H1 (cell line): ENCODE data around the gene ADGRF1. TPM values are rescaled to one million over a fixed set of nuclear protein-coding genes. Genes with fewer than 3 reads are reported as not detected.
A peak's percentile ranks its signal among the peaks of the same experiment; 100 is the strongest.

Experiments
- CTCF ChIA-PET: fragments of 300-600 bp; sonication (Branson Sonifier 250); formaldehyde crosslinking; loops from one replicate; lab custom pipeline; 2021; ENCODE audit not compliant: partially characterized antibody; lab: Charles Lee
- POLR2A ChIA-PET: fragments of 300-600 bp; sonication (Branson Sonifier 250); formaldehyde crosslinking; loops from one replicate; lab custom pipeline; 2021; ENCODE audit warnings: inconsistent platforms; ENCODE audit not compliant: partially characterized antibody; lab: Charles Lee
- DNase-seq, 2 experiments: peaks; one replicate each; pipeline versions ENCODE4 v3.0.0 to v3.0.0-alpha.2; 2010 to 2022; ENCODE audit warnings: low spot score in 2 of 2, low read depth in 1 of 2, mixed read lengths in 1 of 2
- FAIRE-seq: peaks from 2 replicates; lab custom pipeline; 2011; peaks lifted over from hg19 to GRCh38; lab: Jason Lieb, UNC
- H2AFZ ChIP-seq: 2 replicates; pipeline ENCODE4 v1.8.1; 2012; ENCODE audit warnings: low read length, inconsistent platforms
- H2AK5ac ChIP-seq: 2 replicates; pipeline ENCODE4 v1.6.1; 2013; ENCODE audit warnings: low read depth, low read length
- H2BK120ac ChIP-seq: replicated peaks from 2 replicates; pipeline ENCODE3; 2013; ENCODE audit warnings: low read depth, low read length, inconsistent platforms
- H2BK12ac ChIP-seq: 2 replicates; pipeline ENCODE4 v1.6.1; 2013; ENCODE audit warnings: low read depth, low read length
- H2BK15ac ChIP-seq: 2 replicates; pipeline ENCODE4 v1.6.1; 2013; ENCODE audit warnings: low read length
- H2BK20ac ChIP-seq: 2 replicates; pipeline ENCODE4 v1.6.1; 2013; ENCODE audit warnings: low read length
- H2BK5ac ChIP-seq: 2 replicates; pipeline ENCODE4 v1.6.1; 2013; ENCODE audit warnings: low read depth, low read length
- H3K14ac ChIP-seq: 2 replicates; pipeline ENCODE4 v1.6.1; 2013; ENCODE audit warnings: inconsistent platforms; ENCODE audit not compliant: insufficient read length
- H3K18ac ChIP-seq: 2 replicates; pipeline ENCODE4 v1.6.1; 2013; ENCODE audit warnings: low read length; ENCODE audit errors: extremely low read depth
- H3K23ac ChIP-seq: 2 replicates; pipeline ENCODE4 v1.6.1; 2013; ENCODE audit warnings: inconsistent platforms; ENCODE audit not compliant: insufficient read length
- H3K23me2 ChIP-seq: 2 replicates; pipeline ENCODE4 v1.6.1; 2013; ENCODE audit warnings: low read depth, low read length
- H3K27ac ChIP-seq: 2 replicates; pipeline ENCODE4 v1.6.1; 2011; ENCODE audit warnings: low read depth, low read length, inconsistent platforms
- H3K27me3 ChIP-seq, 4 experiments: replicated peaks in 1 of 4; 1 replicate in 1 of 4; 2 replicates in 3 of 4; pipeline versions ENCODE4 v1.6.1 to v1.8.1; 2011 to 2013; ENCODE audit warnings: low read length in 3 of 4, mild to moderate bottlenecking in 3 of 4, inconsistent platforms in 2 of 4, mixed read lengths in 2 of 4, moderate library complexity in 1 of 4; ENCODE audit not compliant: control insufficient read depth in 3 of 4, insufficient read depth in 3 of 4; ENCODE audit errors: extremely low read depth in 1 of 4
- H3K36me3 ChIP-seq, 4 experiments: 2 replicates each; pipeline versions ENCODE4 v1.6.1 to v1.8.1; 2011 to 2013; ENCODE audit warnings: mild to moderate bottlenecking in 4 of 4, low read length in 3 of 4, moderate library complexity in 2 of 4, control low read depth in 1 of 4, inconsistent platforms in 1 of 4; ENCODE audit not compliant: insufficient read depth in 4 of 4, control insufficient read depth in 2 of 4
- H3K4ac ChIP-seq: replicated peaks from 2 replicates; pipeline ENCODE3; 2013; ENCODE audit warnings: low read length, low read depth, mixed read lengths, inconsistent platforms; ENCODE audit not compliant: insufficient read length
- H3K4me1 ChIP-seq, 4 experiments: replicated peaks in 1 of 4; 1 replicate in 1 of 4; 2 replicates in 3 of 4; pipeline versions ENCODE4 v1.6.1 to v1.8.1; 2011 to 2013; ENCODE audit warnings: low read length in 3 of 4, inconsistent platforms in 2 of 4, mixed read lengths in 1 of 4; ENCODE audit not compliant: insufficient read depth in 4 of 4, control insufficient read depth in 3 of 4
- H3K4me2 ChIP-seq, 2 experiments: 2 replicates each; pipeline versions ENCODE4 v1.6.1 to v1.8.1; 2011 to 2013; ENCODE audit warnings: low read depth in 2 of 2, low read length in 2 of 2, control low read depth in 1 of 2, inconsistent platforms in 1 of 2, mild to moderate bottlenecking in 1 of 2; ENCODE audit not compliant: insufficient read depth in 1 of 2
- H3K4me3 ChIP-seq, 4 experiments: fragments of 200-600, 300-600 bp in 1 of 4; sonication (generic), shearing (Covaris generic), sonication (Bioruptor Twin) in 1 of 4; 2 replicates each; pipeline versions ENCODE4 v1.5.1 to v1.8.1; 2011 to 2016; ENCODE audit warnings: low read length in 4 of 4, low read depth in 3 of 4, control low read depth in 2 of 4, inconsistent platforms in 2 of 4, mild to moderate bottlenecking in 2 of 4, mixed read lengths in 1 of 4, moderate library complexity in 1 of 4; ENCODE audit not compliant: insufficient read depth in 2 of 4; ENCODE audit errors: extremely low read depth in 1 of 4
- H3K56ac ChIP-seq: replicated peaks from 2 replicates; pipeline ENCODE3; 2013; ENCODE audit warnings: low read depth, mild to moderate bottlenecking, mixed read lengths, low read length, inconsistent platforms; ENCODE audit not compliant: insufficient read length
- H3K79me1 ChIP-seq: 2 replicates; pipeline ENCODE4 v1.6.1; 2013; ENCODE audit warnings: low read depth, low read length, control low read depth
- H3K79me2 ChIP-seq, 2 experiments: 2 replicates each; pipeline versions ENCODE4 v1.6.1 to v1.8.1; 2012 to 2013; ENCODE audit warnings: low read length in 2 of 2, mild to moderate bottlenecking in 2 of 2, inconsistent platforms in 1 of 2; ENCODE audit not compliant: insufficient read depth in 2 of 2, control insufficient read depth in 1 of 2
- H3K9ac ChIP-seq, 4 experiments: replicated peaks in 1 of 4; 1 replicate in 1 of 4; 2 replicates in 3 of 4; pipeline versions ENCODE4 v1.6.1 to v1.8.1; 2011 to 2013; ENCODE audit warnings: low read depth in 3 of 4, low read length in 3 of 4, control low read depth in 2 of 4, mild to moderate bottlenecking in 2 of 4, moderate library complexity in 2 of 4, inconsistent platforms in 1 of 4; ENCODE audit errors: extremely low read depth in 1 of 4
- H3K9me3 ChIP-seq, 2 experiments: 2 replicates each; pipeline versions ENCODE4 v1.6.1 to v1.8.1; 2012 to 2013; ENCODE audit warnings: mild to moderate bottlenecking in 2 of 2, moderate library complexity in 2 of 2, control low read depth in 1 of 2, inconsistent platforms in 1 of 2, low read depth in 1 of 2, low read length in 1 of 2, mixed read lengths in 1 of 2; ENCODE audit not compliant: insufficient read depth in 2 of 2
- H4K20me1 ChIP-seq, 2 experiments: replicated peaks in 1 of 2; 2 replicates each; pipeline versions ENCODE3 to v1.8.1; 2011 to 2013; ENCODE audit warnings: inconsistent platforms in 2 of 2, low read length in 2 of 2, mild to moderate bottlenecking in 1 of 2; ENCODE audit not compliant: insufficient read depth in 2 of 2, control insufficient read depth in 1 of 2
- H4K5ac ChIP-seq: 2 replicates; pipeline ENCODE4 v1.6.1; 2013; ENCODE audit warnings: low read length, low read depth, mixed read lengths, inconsistent platforms; ENCODE audit not compliant: insufficient read length
- H4K8ac ChIP-seq: 2 replicates; pipeline ENCODE4 v1.8.0; 2013; ENCODE audit warnings: mild to moderate bottlenecking, moderate library complexity, low read length, inconsistent platforms; ENCODE audit not compliant: insufficient read depth; ENCODE audit errors: extremely low read depth
- H4K91ac ChIP-seq: replicated peaks from 2 replicates; pipeline ENCODE3; 2013; ENCODE audit warnings: low read length, mixed read lengths, inconsistent platforms; ENCODE audit not compliant: insufficient read length
- BACH1 ChIP-seq: IDR thresholded peaks from 2 replicates; pipeline ENCODE4 v1.6.1; 2012; ENCODE audit warnings: low read length, improper control_type of control experiment
- CTCF ChIP-seq, 3 experiments: IDR thresholded peaks; 1 replicate in 2 of 3; 2 replicates in 1 of 3; pipeline versions ENCODE4 v1.5.1 to v1.6.1; 2011; ENCODE audit warnings: low read length in 3 of 3, mild to moderate bottlenecking in 3 of 3, inconsistent platforms in 2 of 3, low read depth in 1 of 3, moderate library complexity in 1 of 3; ENCODE audit not compliant: insufficient read depth in 1 of 3; ENCODE audit errors: control extremely low read depth in 1 of 3
- GTF2F1 ChIP-seq: IDR thresholded peaks from 2 replicates; pipeline ENCODE4 v1.6.1; 2012; ENCODE audit warnings: low read depth, low read length, improper control_type of control experiment, borderline replicate concordance
- NANOG ChIP-seq: IDR thresholded peaks from 2 replicates; pipeline ENCODE4 v1.6.1; 2011; ENCODE audit warnings: low read length, low read depth, mild to moderate bottlenecking, inconsistent platforms; ENCODE audit not compliant: insufficient read depth, poor library complexity, severe bottlenecking
- POLR2AphosphoS5 ChIP-seq: IDR thresholded peaks from 2 replicates; pipeline ENCODE4 v1.6.1; 2011; ENCODE audit warnings: low read depth, low read length
- POU5F1 ChIP-seq: IDR thresholded peaks from 2 replicates; pipeline ENCODE4 v1.6.1; 2011; ENCODE audit warnings: low read depth, mild to moderate bottlenecking, low read length, moderate library complexity
- RAD21 ChIP-seq, 2 experiments: IDR thresholded peaks in 1 of 2; conservative IDR thresholded peaks in 1 of 2; 2 replicates each; pipeline ENCODE4 v1.6.1; 2011; ENCODE audit warnings: low read depth in 2 of 2, low read length in 2 of 2, improper control_type of control experiment in 1 of 2, inconsistent platforms in 1 of 2, mild to moderate bottlenecking in 1 of 2, moderate library complexity in 1 of 2
- RFX5 ChIP-seq: IDR thresholded peaks from 2 replicates; pipeline ENCODE4 v1.6.1; 2011; ENCODE audit warnings: low read depth, low read length, improper control_type of control experiment, borderline replicate concordance
- polyA plus RNA-seq, 7 experiments: library from polyadenylated mRNA; depleted of rRNA in 3 of 7; stranded (reverse) in 5 of 7; unstranded in 2 of 7; fragments of >200 nt in 5 of 7; fragments of 200-250 nt in 2 of 7; gene quantifications; 1 replicate in 5 of 7; 2 replicates in 1 of 7; 4 replicates in 1 of 7; pipeline versions ENCODE4 v1.2.1 to v1.2.3, GENCODE V29; 2011 to 2013; ENCODE audit warnings: missing spikeins in 2 of 7, mixed read lengths in 2 of 7
- total RNA-seq: library from RNA; stranded (reverse); fragmentation: NEBNext Ultra II Directional; extraction: Animal tissue kit (Norgen Biotek cat#: 25700); gene quantifications from 2 replicates; pipeline ENCODE4 v1.2.1, GENCODE V29; 2021

ADGRF1 gene
- total and polyA plus RNA-seq, 2 of the 8 experiments (the other 6 are each of a cell fraction or from before 2014, with no cell fraction given) = not detected

DNA sequence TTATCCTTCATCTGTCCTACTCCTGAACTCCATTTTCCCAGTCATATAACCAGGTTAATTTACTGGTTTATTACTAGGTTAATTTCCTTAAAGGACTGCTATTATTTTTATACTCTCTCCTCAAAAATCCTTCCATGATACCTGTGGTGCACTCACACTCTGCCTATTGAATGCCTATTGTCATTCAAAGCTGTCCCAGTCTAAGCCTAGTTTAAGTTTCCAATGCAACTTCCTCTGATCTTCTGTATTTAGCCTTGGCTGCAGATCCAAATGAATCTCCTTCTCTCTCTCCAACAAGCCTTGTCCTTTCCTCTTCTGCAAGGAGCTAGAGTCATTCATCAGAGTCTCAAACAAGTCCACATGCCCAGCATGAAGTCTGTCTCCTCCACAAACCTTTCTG, 79.1 kb downstream of the ADGRF1 start:
- POLR2A ChIA-PET = no interaction called here
- Histone ChIP-seq H3K56ac (no peak overlapping the region), H3K23ac (no peak overlapping the region), H2BK5ac (no peak overlapping the region), H4K8ac (no peak overlapping the region), H4K20me1 (no peaks in the 10 kb centered on the region), H2BK15ac (no peak overlapping the region), H3K4ac (no peak overlapping the region), H3K14ac (no peak overlapping the region), H3K18ac (no peak overlapping the region), H2AFZ (no peak overlapping the region), H3K4me1 (0 out of 7 replicates have a peak, but pooled peaks cover 0 to 3% (median 0%) of the 10 kb centered on the region in 4 experiments), H2BK120ac (no peak overlapping the region), H3K27me3 (no peaks in the 10 kb centered on the region), H3K79me1 (no peaks in the 10 kb centered on the region), H2BK12ac (no peak overlapping the region), H3K23me2 (no peaks in the 10 kb centered on the region; the same call in 1 of the 2 replicates), H2BK20ac (no peak overlapping the region)
- DNase-seq = no peak
- CTCF ChIA-PET = no interaction called here
- no peak for TF ChIP-seq CTCF (IDR thresholded peaks at IDR 0.05; ENCODE audit: control extremely low read depth in 1 of 3, insufficient read depth in 1 of 3, low read depth in 1 of 3, low read length in 3 of 3)
- no peak for TF ChIP-seq RAD21 (IDR thresholded peaks at IDR 0.05 in 1 of 2, conservative IDR thresholded peaks at IDR 0.05 in 1 of 2; ENCODE audit: low read depth in 2 of 2, low read length in 2 of 2)
- peak; percentile 20 for TF ChIP-seq NANOG
- no peak for TF ChIP-seq RFX5
- no peak for TF ChIP-seq BACH1
- TF ChIP-seq POU5F1 = peak; percentile 70; the same call in 1 of the 2 replicates
- TF ChIP-seq POLR2AphosphoS5 = no peak
- TF ChIP-seq GTF2F1 = no peak
- TF ChIP-seq, all 59 proteins: peak for 2
- Histone ChIP-seq H3K27ac (no peak overlapping the region), H3K9ac (no peak overlapping the region), H3K4me2 (0 out of 4 replicates have a peak overlapping the region, but pooled peaks of 1 of the 2 experiments have one; percentile 29), H3K36me3 (no peaks in the 10 kb centered on the region), H4K91ac (no peak overlapping the region), H3K9me3 (no peaks in the 10 kb centered on the region), H2AK5ac (no peak overlapping the region), H4K5ac (no peak overlapping the region), H3K79me2 (no peaks in the 10 kb centered on the region), H3K4me3 (no peak overlapping the region)
- no peak for FAIRE-seq
